Testis (tissue), 3 donors: ENCODE data around the gene SIRPG. TPM values are rescaled to one million over a fixed set of nuclear protein-coding genes. Genes with fewer than 3 reads are reported as not detected.

ENCODE experiments used
- DNase-seq: peaks from one replicate; pipeline ENCODE4 v3.0.0-alpha.2; 2019
- H3K27ac ChIP-seq, 2 donors: fragments of 200-600 bp; sonication (generic); one replicate each; pipeline ENCODE4 v1.5.1; 2019
- H3K27me3 ChIP-seq: fragments of 200-600 bp; sonication (generic); one replicate; pipeline ENCODE4 v1.5.1; 2019
- H3K36me3 ChIP-seq: fragments of 200-600 bp; sonication (generic); one replicate; pipeline ENCODE4 v1.5.1; 2017; ENCODE audit warnings: low read depth; ENCODE audit errors: missing control alignments
- H3K4me1 ChIP-seq: fragments of 200-600 bp; sonication (generic); one replicate; pipeline ENCODE4 v1.5.1; 2019
- H3K4me3 ChIP-seq, 2 donors: fragments of 200-600 bp; sonication (generic); one replicate each; pipeline ENCODE4 v1.5.1; 2017 to 2019
- H3K9me3 ChIP-seq: fragments of 200-600 bp; sonication (generic); one replicate; pipeline ENCODE4 v1.5.1; 2017
- CTCF ChIP-seq, 3 experiments: fragments of 450-650 bp in 2 of 3; fragments of 200-600 bp in 1 of 3; sonication (generic) in 1 of 3; IDR thresholded peaks; one replicate each; pipeline ENCODE4 v1.5.1; 2016 to 2019; ENCODE audit warnings: antibody characterized with exemption in 3 of 3, mild to moderate bottlenecking in 2 of 3, moderate library complexity in 1 of 3
- POLR2A ChIP-seq: fragments of 450-650 bp; IDR thresholded peaks from one replicate; pipeline ENCODE4 v1.6.1; 2017; ENCODE audit warnings: antibody characterized with exemption, mild to moderate bottlenecking, moderate library complexity
- WGBS, 2 donors: methylation state at CpG; one replicate each; pipeline ENCODE4 v1.1.5; 2018; 5-methylcytosine and 5-hydroxymethylcytosine counted together
- intact Hi-C: fragments of 100-400 bp; cut with DNase I; formaldehyde crosslinking; loops from one replicate; pipeline ENCODE4 v1.15.1; 2023; ENCODE audit warnings: low total_unique reads
- polyA plus RNA-seq: library from polyadenylated mRNA; stranded (reverse); fragments of 350-450 nt; fragmentation: Illumina TruSeq; extraction: RNeasy Lipid Tissue Mini Kit (QIAGEN cat#74804); gene quantifications from one replicate; pipeline ENCODE4 v1.2.3, GENCODE V29; 2014; ENCODE audit warnings: low read depth, low replicate concordance; ENCODE audit not compliant: insufficient read depth
- total RNA-seq, 2 donors: library from RNA; depleted of rRNA; stranded (reverse); fragments of >200 nt; gene quantifications; one replicate each; pipeline ENCODE4 v1.2.3, GENCODE V29; 2016

Gene SIRPG
- total and polyA plus RNA-seq, 3 donors from 2014 or later = 1.1 to 13.9 (median 3.4) TPM

GRCh38 chr20:1652104-1652503 is 5.5 kb downstream of the SIRPG start:
- H3K27me3 ChIP-seq = no peaks in the 10 kb centered on the region
- no peaks in the 10 kb centered on the region for H3K4me1 ChIP-seq
- intact Hi-C loops = no loop called here
- H3K27ac ChIP-seq = no peak overlapping the region
- no peak overlapping the region for H3K4me3 ChIP-seq
- no peaks in the 10 kb centered on the region for H3K36me3 ChIP-seq
- 79% methylated on average over 1 of the region's 1 CpG for WGBS, 2 donors
- TF ChIP-seq POLR2A = no peak
- TF ChIP-seq CTCF (IDR thresholded peaks at IDR 0.05) = no peak
- DNase-seq = no peak
- H3K9me3 ChIP-seq = no peaks in the 10 kb centered on the region

- Histone ChIP-seq H3K36me3 (no peaks in the 10 kb centered on the region), H3K9me3 (no peaks in the 10 kb centered on the region), H3K27ac (no peak overlapping the region), H3K4me1 (no peaks in the 10 kb centered on the region), H3K27me3 (no peaks in the 10 kb centered on the region), H3K4me3 (no peak overlapping the region)
- DNase-seq = no peak
- 51 to 73% methylated on average over 3 of the region's 3 CpGs for WGBS, 2 donors
- TF ChIP-seq CTCF (IDR thresholded peaks at IDR 0.05) (no peak), POLR2A (no peak)
- intact Hi-C loops = no loop called here
Observed at GRCh38 chr20:1651268-1652058, 6.1 kb downstream of the SIRPG start.

GRCh38 chr20:1648101-1648500 is 9.5 kb downstream of the SIRPG start:
- intact Hi-C loops = no loop called here
- H3K4me3 ChIP-seq = no peak overlapping the region
- DNase-seq = no peak
- H3K36me3 ChIP-seq = no peaks in the 10 kb centered on the region
- WGBS, 2 donors = 60 to 78% methylated on average over 5 of the region's 5 CpGs
- H3K4me1 ChIP-seq = no peaks in the 10 kb centered on the region
- H3K9me3 ChIP-seq = no peaks in the 10 kb centered on the region
- H3K27me3 ChIP-seq = no peaks in the 10 kb centered on the region
- no peak overlapping the region for H3K27ac ChIP-seq
- TF ChIP-seq POLR2A = no peak
- TF ChIP-seq CTCF (IDR thresholded peaks at IDR 0.05) = no peak

- H3K4me3 ChIP-seq = no peak overlapping the region
- DNase-seq = no peak
- H3K36me3 ChIP-seq = no peaks in the 10 kb centered on the region
- no peaks in the 10 kb centered on the region for H3K9me3 ChIP-seq
- no peaks in the 10 kb centered on the region for H3K27me3 ChIP-seq
- no peaks in the 10 kb centered on the region for H3K4me1 ChIP-seq
- intact Hi-C loops = no loop called here
- no peak for TF ChIP-seq CTCF (IDR thresholded peaks at IDR 0.05)
- no peak for TF ChIP-seq POLR2A
- 92 to 93% methylated on average over 3 of the region's 3 CpGs for WGBS, 2 donors
- no peak overlapping the region for H3K27ac ChIP-seq
Observed at GRCh38 chr20:1646975-1647431, 10.6 kb downstream of the SIRPG start.
